BJ (cell line): Measurements from ENCODE around the gene MAML3. TPM values are rescaled to one million over a fixed set of nuclear protein-coding genes. Genes with fewer than 3 reads are reported as not detected.
A peak's percentile ranks its signal among the peaks of the same experiment; 100 is the strongest.

Experiments
- CTCF ChIA-PET: fragments of 350-600 bp; formaldehyde crosslinking; extraction: SDS; loops from one replicate; lab custom pipeline; 2021; ENCODE audit warnings: antibody characterized with exemption, inconsistent platforms; lab: Yijun Ruan, JAX
- POLR2A ChIA-PET: fragments of 300-600 bp; sonication (Branson Sonifier 250); formaldehyde crosslinking; extraction: SDS; loops from one replicate; lab custom pipeline; 2021; ENCODE audit warnings: antibody characterized with exemption; lab: Charles Lee
- DNase-seq: peaks from one replicate; pipeline ENCODE4 v3.0.0-alpha.2; 2011; ENCODE audit warnings: low read depth
- H3K27me3 ChIP-seq: 2 replicates; pipeline ENCODE4 v1.6.0; 2011; ENCODE audit warnings: low read length; ENCODE audit not compliant: control insufficient read depth, insufficient read depth
- H3K36me3 ChIP-seq: 2 replicates; pipeline ENCODE4 v1.5.1; 2011; ENCODE audit warnings: low read length; ENCODE audit not compliant: control insufficient read depth, insufficient read depth
- H3K4me3 ChIP-seq: 2 replicates; pipeline ENCODE4 v1.5.1; 2011; ENCODE audit warnings: low read depth, mild to moderate bottlenecking, control low read depth, low read length
- polyA plus RNA-seq: library from polyadenylated mRNA; depleted of rRNA; stranded (reverse); fragments of >200 nt; gene quantifications from 2 replicates; pipeline ENCODE4 v1.2.3, GENCODE V29; 2011
- TF ChIP-seq, protein P1 (sequence below): IDR thresholded peaks from 2 replicates; pipeline ENCODE4 v1.5.1; 2011; ENCODE audit warnings: low read depth, mild to moderate bottlenecking, control low read depth, inconsistent platforms, low read length, moderate library complexity; ENCODE audit not compliant: insufficient read depth

Gene MAML3
- polyA plus RNA-seq, 1 experiment: 1.6 TPM

DNA sequence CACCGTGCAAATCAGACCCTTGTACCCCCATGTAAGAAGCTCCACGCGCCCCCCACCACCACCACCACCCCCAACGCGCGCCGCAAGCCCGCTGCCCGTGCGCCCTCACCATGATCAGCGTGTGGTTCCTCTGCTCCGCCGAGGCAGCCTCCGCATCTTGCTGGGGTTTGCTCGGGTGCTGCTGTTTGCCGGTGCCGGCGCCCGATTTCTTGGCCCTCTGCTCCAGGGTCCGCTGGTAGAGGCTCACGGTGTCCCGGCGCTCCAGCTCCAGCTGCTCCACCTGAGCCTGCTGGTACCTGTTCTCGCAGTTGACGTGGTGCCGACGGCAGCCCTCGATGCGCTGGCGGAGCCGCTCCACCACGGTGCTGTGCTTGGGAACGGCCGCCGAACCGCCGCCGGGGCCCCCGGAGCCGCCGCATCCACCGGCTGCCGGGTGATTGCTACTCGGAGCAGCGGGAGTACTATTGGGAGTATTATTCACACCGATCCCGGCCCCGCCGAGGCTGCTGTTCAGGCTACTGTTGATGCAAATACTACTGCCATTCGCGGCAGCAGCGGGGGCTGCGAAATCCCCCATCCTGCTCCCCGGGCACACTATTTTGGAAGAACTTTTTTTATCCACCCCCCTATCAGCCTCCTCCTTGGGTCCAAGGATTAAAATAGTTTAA lies 1.1 kb downstream of the MAML3 start:
- ChIA-PET POLR2A (no interaction called here), CTCF (interaction anchor here (0.6 to 2.9 kb wide), 4 partner anchors 94 to 463 kb away, joined by 3 to 10 read pairs (median 4); no protein-coding TSS in a partner anchor)

DNA sequence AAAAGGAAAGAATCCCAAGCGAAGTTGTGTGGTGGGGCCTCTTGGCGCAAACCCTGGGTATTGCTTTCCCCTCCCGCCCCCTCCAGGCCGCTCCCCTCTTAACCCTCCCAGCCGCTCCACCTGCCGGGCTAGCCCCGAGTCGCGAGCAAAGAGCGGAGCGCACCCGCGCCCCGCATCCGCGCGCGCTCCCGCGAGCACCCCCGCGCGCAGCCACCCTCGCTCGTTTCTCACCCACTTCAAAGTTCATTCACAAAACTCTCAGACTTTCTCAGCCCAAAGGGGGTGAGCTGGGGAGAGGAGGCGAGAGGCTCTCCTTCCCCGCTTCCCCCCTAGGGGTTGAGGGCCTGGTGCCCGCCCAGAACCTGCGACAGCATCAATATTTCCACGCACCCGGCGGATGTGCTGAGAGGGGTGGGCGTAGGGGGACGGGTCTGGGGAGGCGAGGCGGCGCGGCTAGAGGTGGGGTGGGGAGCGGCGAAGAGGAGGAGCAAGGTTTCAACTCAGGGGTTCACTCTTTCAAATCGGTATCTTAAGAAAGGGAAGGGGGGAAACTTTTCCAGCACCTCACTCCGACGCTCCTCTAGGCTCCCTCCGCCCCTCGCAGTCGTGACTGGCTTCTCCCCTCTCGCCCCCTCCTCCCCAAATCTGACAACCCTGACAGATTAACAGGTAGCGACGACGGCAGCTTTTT lies 1.8 kb downstream of the MAML3 start:
- CTCF ChIA-PET: interaction anchor here (2.1 to 2.9 kb wide), 2 partner anchors 100 to 101 kb away, joined by 6 to 10 read pairs; no protein-coding TSS in a partner anchor
- DNase-seq: no peak

More for the DNA sequence above, 1.1 kb downstream of the MAML3 start:
- H3K36me3 ChIP-seq: no peaks in the 10 kb centered on the region
- DNase-seq: no peak
- TF ChIP-seq, protein P1, sequence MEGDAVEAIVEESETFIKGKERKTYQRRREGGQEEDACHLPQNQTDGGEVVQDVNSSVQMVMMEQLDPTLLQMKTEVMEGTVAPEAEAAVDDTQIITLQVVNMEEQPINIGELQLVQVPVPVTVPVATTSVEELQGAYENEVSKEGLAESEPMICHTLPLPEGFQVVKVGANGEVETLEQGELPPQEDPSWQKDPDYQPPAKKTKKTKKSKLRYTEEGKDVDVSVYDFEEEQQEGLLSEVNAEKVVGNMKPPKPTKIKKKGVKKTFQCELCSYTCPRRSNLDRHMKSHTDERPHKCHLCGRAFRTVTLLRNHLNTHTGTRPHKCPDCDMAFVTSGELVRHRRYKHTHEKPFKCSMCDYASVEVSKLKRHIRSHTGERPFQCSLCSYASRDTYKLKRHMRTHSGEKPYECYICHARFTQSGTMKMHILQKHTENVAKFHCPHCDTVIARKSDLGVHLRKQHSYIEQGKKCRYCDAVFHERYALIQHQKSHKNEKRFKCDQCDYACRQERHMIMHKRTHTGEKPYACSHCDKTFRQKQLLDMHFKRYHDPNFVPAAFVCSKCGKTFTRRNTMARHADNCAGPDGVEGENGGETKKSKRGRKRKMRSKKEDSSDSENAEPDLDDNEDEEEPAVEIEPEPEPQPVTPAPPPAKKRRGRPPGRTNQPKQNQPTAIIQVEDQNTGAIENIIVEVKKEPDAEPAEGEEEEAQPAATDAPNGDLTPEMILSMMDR: no peak
- no peaks in the 10 kb centered on the region for H3K27me3 ChIP-seq
- peak overlapping the region; percentile 66 for H3K4me3 ChIP-seq

DNA sequence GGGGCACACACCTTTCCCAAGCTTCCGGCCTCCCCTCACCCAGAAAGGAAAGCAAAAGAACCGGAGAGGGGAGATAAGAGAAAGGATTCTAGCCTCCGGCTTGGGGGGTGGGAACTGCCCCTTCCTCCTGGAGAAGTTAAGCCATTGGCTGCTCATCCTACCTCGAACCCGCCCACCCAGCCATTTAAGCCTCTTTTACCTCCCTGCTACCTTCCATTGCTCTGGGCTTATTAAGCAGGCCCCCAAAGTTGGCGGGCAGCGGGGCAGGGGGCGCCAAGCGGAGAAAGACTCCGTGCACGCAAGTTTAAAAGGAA lies 2.3 kb downstream of the MAML3 start:
- H3K36me3 ChIP-seq: no peaks in the 10 kb centered on the region
- TF ChIP-seq, protein P1: no peak
- ChIA-PET POLR2A (no interaction called here), CTCF (interaction anchor here (2.9 kb wide), 1 partner anchor 100 kb away, joined by 10 read pairs; no protein-coding TSS in a partner anchor)
- H3K4me3 ChIP-seq: peak overlapping the region; percentile 66
- H3K27me3 ChIP-seq: no peaks in the 10 kb centered on the region
- no peak for DNase-seq

More for the DNA sequence above, 1.8 kb downstream of the MAML3 start:
- POLR2A ChIA-PET: no interaction called here
- Histone ChIP-seq H3K27me3 (no peaks in the 10 kb centered on the region), H3K36me3 (no peaks in the 10 kb centered on the region), H3K4me3 (peak overlapping the region; percentile 66)
- TF ChIP-seq, protein P1: no peak

DNA sequence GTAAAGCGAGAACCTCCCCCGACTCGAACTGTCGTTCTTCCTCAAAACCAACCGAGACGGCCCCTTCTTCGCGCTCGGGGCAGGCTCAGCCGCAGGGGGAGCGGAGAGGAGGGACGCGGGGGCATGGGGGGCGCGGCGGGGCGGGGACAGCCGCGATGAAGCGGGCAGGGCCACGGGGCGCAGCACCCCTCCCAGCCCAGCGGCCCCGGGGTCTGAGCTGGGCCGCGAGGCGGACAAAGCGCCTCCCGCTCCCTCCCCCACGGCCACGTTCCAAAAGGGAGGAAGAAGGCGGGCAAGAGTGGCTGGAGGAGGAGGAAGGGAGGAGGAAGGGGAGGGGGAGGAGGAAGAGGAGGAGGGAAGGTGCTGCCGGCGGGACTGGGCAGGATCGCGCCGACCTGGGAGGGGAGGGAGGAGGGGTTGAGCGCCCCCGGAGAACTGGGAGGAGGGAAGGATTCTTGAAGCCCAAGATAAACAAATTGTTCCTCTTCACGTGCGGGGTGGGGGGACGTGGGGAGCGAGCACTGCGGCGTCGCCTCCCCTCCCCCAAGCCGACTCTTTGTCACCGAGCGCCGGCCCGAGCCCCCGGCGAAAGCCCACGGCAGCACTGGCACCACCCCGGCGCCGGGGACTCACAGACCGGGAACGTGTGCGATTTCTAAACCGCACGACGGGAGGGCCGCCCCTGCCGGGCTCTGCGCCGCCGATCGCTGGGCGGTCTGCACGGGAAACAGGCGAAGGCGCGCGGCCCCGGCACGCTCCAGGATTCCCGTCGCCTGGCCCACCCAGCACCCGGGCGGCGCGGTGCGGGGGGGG lies 2.9 kb downstream of the MAML3 start:
- CTCF ChIA-PET: interaction anchor here (0.7 to 1.6 kb wide), 4 partner anchors 82 to 102 kb away, joined by 3 to 10 read pairs (median 3); no protein-coding TSS in a partner anchor
- POLR2A ChIA-PET: interaction anchor here (0.5 to 1.4 kb wide), 4 partner anchors 13 to 676 kb away, joined by 4 to 8 read pairs (median 6); partner anchors contain the start of gene TBC1D9
- TF ChIP-seq, protein P1: no peak
- no peak for DNase-seq
- H3K4me3 ChIP-seq: peak overlapping the region; percentile 66
- no peaks in the 10 kb centered on the region for H3K36me3 ChIP-seq
- no peaks in the 10 kb centered on the region for H3K27me3 ChIP-seq
